Measurements from ENCODE around the gene ZNF396. TPM values are rescaled to one million over a fixed set of nuclear protein-coding genes. Genes with fewer than 3 reads are reported as not detected.

The ZNF396 gene
- total RNA-seq, 2 donors from 2014 or later, result 2.6 to 3.9 TPM

DNA sequence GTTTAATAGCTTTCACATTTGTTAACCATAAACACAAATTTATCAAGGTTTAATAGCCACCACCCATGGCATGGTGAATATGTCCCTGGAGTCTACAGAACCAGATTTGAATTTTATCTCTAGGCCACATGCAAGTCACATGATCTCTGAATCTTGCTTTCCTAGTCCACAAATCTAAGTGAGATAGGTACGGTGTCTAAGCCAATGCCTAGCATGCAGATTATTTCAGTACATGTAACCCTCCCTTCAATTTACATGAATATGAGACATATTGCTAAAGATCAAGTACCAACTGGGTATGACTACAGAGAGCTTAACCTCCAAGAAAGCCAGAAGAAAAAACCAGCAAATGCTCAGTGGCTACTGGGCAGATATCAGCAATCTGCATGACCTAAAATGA, 42.9 kb downstream of the ZNF396 start:
- Histone ChIP-seq H3K27me3 (no peaks in the 10 kb centered on the region), H3K4me3 (no peak overlapping the region), H3K27ac (no peak overlapping the region), H3K36me3 (replicated peaks in 1 of 2; ENCODE audit: insufficient read depth in 1 of 2, low read depth in 2 of 2) (peaks cover 6 to 20% of the 10 kb centered on the region in 2 donors), H3K9me3 (no peaks in the 10 kb centered on the region), H3K4me1 (peaks cover 26% of the 10 kb centered on the region)
- no peak for ATAC-seq
- no peak for DNase-seq
- WGBS, 2 donors, result 62 to 67% methylated on average over 1 of the region's 1 CpG
- TF ChIP-seq POLR2A (IDR thresholded peaks at IDR 0.05), result no peak
- TF ChIP-seq, protein P1, sequence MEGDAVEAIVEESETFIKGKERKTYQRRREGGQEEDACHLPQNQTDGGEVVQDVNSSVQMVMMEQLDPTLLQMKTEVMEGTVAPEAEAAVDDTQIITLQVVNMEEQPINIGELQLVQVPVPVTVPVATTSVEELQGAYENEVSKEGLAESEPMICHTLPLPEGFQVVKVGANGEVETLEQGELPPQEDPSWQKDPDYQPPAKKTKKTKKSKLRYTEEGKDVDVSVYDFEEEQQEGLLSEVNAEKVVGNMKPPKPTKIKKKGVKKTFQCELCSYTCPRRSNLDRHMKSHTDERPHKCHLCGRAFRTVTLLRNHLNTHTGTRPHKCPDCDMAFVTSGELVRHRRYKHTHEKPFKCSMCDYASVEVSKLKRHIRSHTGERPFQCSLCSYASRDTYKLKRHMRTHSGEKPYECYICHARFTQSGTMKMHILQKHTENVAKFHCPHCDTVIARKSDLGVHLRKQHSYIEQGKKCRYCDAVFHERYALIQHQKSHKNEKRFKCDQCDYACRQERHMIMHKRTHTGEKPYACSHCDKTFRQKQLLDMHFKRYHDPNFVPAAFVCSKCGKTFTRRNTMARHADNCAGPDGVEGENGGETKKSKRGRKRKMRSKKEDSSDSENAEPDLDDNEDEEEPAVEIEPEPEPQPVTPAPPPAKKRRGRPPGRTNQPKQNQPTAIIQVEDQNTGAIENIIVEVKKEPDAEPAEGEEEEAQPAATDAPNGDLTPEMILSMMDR (IDR thresholded peaks at IDR 0.05), result no peak
- intact Hi-C loops (cut with DNase I), result loop anchor here (10.0 kb wide), 1 partner anchor 49 kb away; no protein-coding TSS in a partner anchor

DNA sequence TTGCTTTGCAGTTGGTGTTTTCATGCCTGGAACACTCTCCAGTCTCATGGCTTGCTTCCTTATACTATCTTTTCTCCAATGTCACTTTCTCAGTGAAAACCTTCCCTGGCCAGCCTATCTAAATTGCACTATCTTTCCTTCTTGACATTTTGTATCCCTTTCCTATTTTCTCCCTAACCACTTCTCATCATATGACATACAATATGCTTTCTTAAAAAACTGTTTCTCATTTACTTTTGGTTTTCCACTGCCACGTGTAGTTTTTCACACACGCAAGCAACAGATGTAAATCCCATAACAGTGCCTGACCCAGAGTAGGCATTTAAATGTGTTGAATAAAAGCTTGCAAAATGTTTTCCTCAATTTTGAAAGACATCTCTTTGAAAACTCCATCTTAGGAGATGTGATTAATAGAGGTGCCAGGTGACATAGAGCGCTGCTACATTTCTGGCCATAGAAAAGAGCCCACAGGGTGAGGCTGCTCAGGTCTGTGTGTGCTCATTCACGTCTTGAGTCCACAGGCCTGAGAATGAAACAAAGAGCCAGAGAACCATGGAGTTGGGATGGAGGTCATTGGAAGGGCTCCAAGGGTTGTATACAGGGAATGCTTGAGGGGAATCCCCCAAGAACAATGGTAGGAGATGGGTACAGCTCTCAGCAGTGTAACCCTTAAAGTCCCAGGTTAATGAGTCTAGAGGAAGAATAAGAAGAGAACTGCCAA, 45.6 kb downstream of the ZNF396 start:
- H3K27ac ChIP-seq, result no peak overlapping the region
- DNase-seq (no peak), ATAC-seq (no peak)
- no peaks in the 10 kb centered on the region for H3K9me3 ChIP-seq
- H3K4me3 ChIP-seq, result no peak overlapping the region
- intact Hi-C loops (cut with DNase I), result loop anchor here (10.0 kb wide), 1 partner anchor 47 kb away; no protein-coding TSS in a partner anchor
- TF ChIP-seq POLR2A (IDR thresholded peaks at IDR 0.05), result no peak
- TF ChIP-seq, protein P1 (IDR thresholded peaks at IDR 0.05), result no peak
- peaks cover 14% of the 10 kb centered on the region for H3K4me1 ChIP-seq
- no peaks in the 10 kb centered on the region for H3K27me3 ChIP-seq
- WGBS, 2 donors, result 84 to 85% methylated on average over 4 of the region's 4 CpGs
- peaks cover 0 to 3% of the 10 kb centered on the region in 2 donors for H3K36me3 ChIP-seq (replicated peaks in 1 of 2; ENCODE audit: insufficient read depth in 1 of 2, low read depth in 2 of 2)

DNA sequence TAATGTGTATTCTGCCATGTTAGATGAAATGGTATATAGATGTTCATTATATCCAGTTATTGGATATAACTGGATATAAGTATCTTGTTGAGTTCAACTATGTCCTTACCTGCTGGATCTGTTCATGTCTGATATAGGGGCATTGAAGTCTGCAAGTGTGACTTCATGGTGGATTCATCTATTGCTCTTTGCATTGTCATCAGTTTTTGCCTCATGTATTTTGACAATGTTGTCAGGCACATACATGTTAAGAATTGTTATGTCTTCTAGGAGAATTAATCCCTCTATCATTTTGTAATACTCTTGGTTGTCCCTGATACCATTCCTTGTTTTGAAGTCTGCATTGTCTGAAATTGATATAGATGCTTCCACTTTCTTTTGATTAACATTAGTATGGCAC, 48.3 kb downstream of the ZNF396 start:
- intact Hi-C loops (cut with DNase I), result no loop called here
- TF ChIP-seq, protein P1 (IDR thresholded peaks at IDR 0.05), result no peak
- TF ChIP-seq POLR2A (IDR thresholded peaks at IDR 0.05), result no peak
- Histone ChIP-seq H3K4me1 (no peaks in the 10 kb centered on the region), H3K27ac (no peak overlapping the region), H3K36me3 (replicated peaks in 1 of 2; ENCODE audit: insufficient read depth in 1 of 2, low read depth in 2 of 2) (no peaks in the 10 kb centered on the region), H3K4me3 (no peak overlapping the region), H3K27me3 (no peaks in the 10 kb centered on the region), H3K9me3 (no peaks in the 10 kb centered on the region)
- ATAC-seq (no peak), DNase-seq (no peak)

DNA sequence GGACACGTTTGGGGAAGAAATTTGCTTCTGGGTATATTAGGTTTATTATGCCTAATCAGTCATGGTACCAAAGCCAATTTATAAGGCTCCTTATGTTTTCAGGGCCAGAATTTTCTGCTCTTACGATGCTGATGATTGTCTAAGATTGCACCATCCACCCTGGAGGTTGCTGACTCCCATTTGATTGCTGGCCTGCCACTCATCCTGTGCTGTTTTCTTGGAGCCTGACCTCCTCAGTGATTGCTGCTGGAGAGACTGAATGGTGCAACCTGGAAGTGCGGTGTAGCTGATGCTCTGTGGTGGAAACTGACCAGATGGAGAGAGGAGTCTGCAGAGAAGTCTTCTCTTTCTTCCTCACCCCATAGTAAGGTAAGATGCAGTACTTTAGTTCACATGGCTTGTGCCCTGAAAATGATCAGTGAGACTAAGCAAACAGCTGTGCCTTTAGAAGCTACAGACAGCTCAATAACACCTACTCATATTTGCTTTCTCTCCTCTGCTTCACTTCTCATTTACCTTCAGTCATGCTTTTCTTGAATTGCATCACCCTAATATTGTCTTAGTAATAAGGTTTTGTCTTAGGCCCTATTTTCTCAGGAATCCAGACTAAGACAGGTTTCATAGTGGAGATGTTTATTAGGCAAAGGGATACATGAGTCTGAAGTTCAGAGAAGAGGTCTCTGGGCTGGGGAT, 50.3 kb downstream of the ZNF396 start:
- Histone ChIP-seq H3K27ac (no peak overlapping the region), H3K9me3 (no peaks in the 10 kb centered on the region), H3K36me3 (replicated peaks in 1 of 2; ENCODE audit: insufficient read depth in 1 of 2, low read depth in 2 of 2) (no peaks in the 10 kb centered on the region), H3K27me3 (no peaks in the 10 kb centered on the region), H3K4me3 (no peak overlapping the region), H3K4me1 (no peaks in the 10 kb centered on the region)
- DNase-seq, result no peak
- intact Hi-C loops (cut with DNase I), result no loop called here
- 54 to 55% methylated on average over 3 of the region's 3 CpGs for WGBS, 2 donors
- TF ChIP-seq, protein P1 (IDR thresholded peaks at IDR 0.05), result no peak
- TF ChIP-seq POLR2A (IDR thresholded peaks at IDR 0.05), result no peak
- no peak for ATAC-seq
